GM12878 (cell line): ENCODE data around the gene B4GALT5. TPM values are rescaled to one million over a fixed set of nuclear protein-coding genes. Genes with fewer than 3 reads are reported as not detected.

Experiments used
- ATAC-seq: fragments of 200-7000 bp; cut with Tn5 transposase; 3 replicates; pipeline ENCODE4 v1.9.1; 2020; ENCODE audit warnings: mild to moderate bottlenecking, moderate library complexity
- BruUV-seq: library from RNA; stranded (reverse); fragments of 400-500 nt; replicated peaks from 2 replicates; lab custom pipeline; 2021; lab: Mats Ljungman, UMichigan
- CTCF ChIA-PET: fragments of 300-600 bp; sonication (Branson Sonifier 250); formaldehyde crosslinking; extraction: SDS; loops from one replicate; lab custom pipeline; 2021; ENCODE audit warnings: inconsistent platforms; lab: Yijun Ruan, JAX
- POLR2A ChIA-PET: fragments of 350-600 bp; formaldehyde crosslinking; extraction: SDS; loops from one replicate; lab custom pipeline; 2021; ENCODE audit warnings: inconsistent platforms; lab: Charles Lee
- RAD21 ChIA-PET: fragments of 300-600 bp; sonication (Branson Sonifier 250); formaldehyde crosslinking; loops from one replicate; lab custom pipeline; 2023; ENCODE audit warnings: antibody characterized with exemption; ENCODE audit not compliant: unreplicated experiment; lab: Charles Lee
- SMC1A ChIA-PET: fragments of 300-600 bp; sonication (Branson Sonifier 250); formaldehyde crosslinking; loops from one replicate; lab custom pipeline; 2023; ENCODE audit not compliant: unreplicated experiment, uncharacterized antibody; lab: Charles Lee
- DNase-seq: peaks from one replicate; pipeline ENCODE4 v3.0.0-alpha.2; 2011; ENCODE audit warnings: low read depth, low spot score
- FAIRE-seq: peaks from 3 replicates; lab custom pipeline; 2011; peaks lifted over from hg19 to GRCh38; lab: Jason Lieb, UNC
- H2AFZ ChIP-seq: 2 replicates; pipeline ENCODE4 v1.6.0; 2011; ENCODE audit warnings: low read depth, low read length, control low read depth; ENCODE audit not compliant: control insufficient read depth
- H3K27ac ChIP-seq: 2 replicates; pipeline ENCODE4 v1.5.1; 2011; ENCODE audit warnings: control low read depth; ENCODE audit not compliant: control insufficient read depth, insufficient read depth
- H3K27me3 ChIP-seq, 2 experiments: replicated peaks in 1 of 2; 2 replicates each; pipeline versions ENCODE4 v1.6.0 to v1.6.1; 2011; ENCODE audit warnings: low read length in 1 of 2; ENCODE audit not compliant: control insufficient read depth in 2 of 2, insufficient read depth in 2 of 2
- H3K36me3 ChIP-seq, 2 experiments: 2 replicates each; pipeline ENCODE4 v1.5.1; 2011; ENCODE audit warnings: low read length in 1 of 2; ENCODE audit not compliant: control insufficient read depth in 2 of 2, insufficient read depth in 2 of 2
- H3K4me1 ChIP-seq: 2 replicates; pipeline ENCODE4 v1.6.1; 2011; ENCODE audit warnings: mild to moderate bottlenecking, low read length, moderate library complexity, mixed read lengths; ENCODE audit not compliant: control insufficient read depth, insufficient read depth
- H3K4me2 ChIP-seq: 2 replicates; pipeline ENCODE4 v1.6.0; 2011; ENCODE audit warnings: control low read depth; ENCODE audit not compliant: control insufficient read depth, insufficient read depth
- H3K4me3 ChIP-seq: fragments of 200-600 bp; sonication (generic); 2 replicates; pipeline ENCODE4 v1.5.1; 2016
- H3K79me2 ChIP-seq: 2 replicates; pipeline ENCODE4 v1.6.0; 2011; ENCODE audit warnings: low read length; ENCODE audit not compliant: control insufficient read depth, insufficient read depth
- H3K9ac ChIP-seq: 2 replicates; pipeline ENCODE4 v1.8.0; 2011; ENCODE audit warnings: low read length, control low read depth, mixed read lengths; ENCODE audit not compliant: control insufficient read depth, insufficient read depth
- H3K9me3 ChIP-seq: replicated peaks from 3 replicates; pipeline ENCODE4 v1.5.1; 2011; ENCODE audit warnings: mild to moderate bottlenecking, low read length; ENCODE audit not compliant: control insufficient read depth, insufficient read depth
- H4K20me1 ChIP-seq: 2 replicates; pipeline ENCODE4 v1.6.0; 2011; ENCODE audit not compliant: control insufficient read depth, insufficient read depth
- BRCA1 ChIP-seq: IDR thresholded peaks from 2 replicates; pipeline ENCODE4 v1.6.1; 2011; ENCODE audit warnings: low read depth, low read length, improper control_type of control experiment
- ZBTB40 ChIP-seq: fragments of 450-650 bp; IDR thresholded peaks from 2 replicates; pipeline ENCODE4 v1.6.1; 2016; ENCODE audit warnings: mild to moderate bottlenecking, moderate library complexity, borderline replicate concordance
- ZNF274 ChIP-seq: IDR thresholded peaks from one replicate; pipeline ENCODE4 v1.8.0; 2011; ENCODE audit not compliant: insufficient read length, insufficient read depth
- WGBS: methylation state at CpG from one replicate; pipeline ENCODE4 v1.1.6; 2016; ENCODE audit warnings: low lambda C conversion rate; ENCODE audit not compliant: insufficient replicate concordance, insufficient coverage; ENCODE audit errors: missing lambda C conversion rate; 5-methylcytosine and 5-hydroxymethylcytosine counted together
- in situ Hi-C: fragments of 300-500 bp; cut with MboI; formaldehyde crosslinking; loops from 9 replicates; pipeline ENCODE4 v1.14.3; 2018; ENCODE audit warnings: mixed read lengths
- intact Hi-C: fragments of 100-400 bp; cut with micrococcal nuclease; formaldehyde crosslinking; loops from one replicate; pipeline ENCODE4 v1.14.2; 2022; ENCODE audit not compliant: unreplicated experiment
- polyA plus RNA-seq, 11 experiments: library from polyadenylated mRNA; depleted of rRNA in 4 of 11; unstranded in 6 of 11; stranded (reverse) in 5 of 11; fragments of >200 nt; fragmentation: Nextera tagmentation in 4 of 11; fragmentation: Illumina TruSeq in 1 of 11; extraction: Ambion mirVana in 4 of 11; extraction: Trizol in 1 of 11; gene quantifications; 1 replicate in 1 of 11; 2 replicates in 10 of 11; pipeline versions ENCODE4 v1.2.1 to v1.2.3, GENCODE V29; 2011 to 2016; ENCODE audit warnings: inconsistent platforms in 2 of 11, missing spikeins in 2 of 11, low read depth in 1 of 11
- total RNA-seq, 4 experiments: library from RNA; depleted of rRNA in 3 of 4; stranded (reverse); fragments of >200 nt in 3 of 4; fragmentation: Illumina TruSeq in 1 of 4; extraction: Trizol in 1 of 4; gene quantifications; 2 replicates each; pipeline versions ENCODE4 v1.2.1 to v1.2.3, GENCODE V29; 2013 to 2021
- TF ChIP-seq, protein P1 (sequence below): fragments of 450-650 bp; IDR thresholded peaks from 2 replicates; pipeline ENCODE4 v1.6.1; 2014; ENCODE audit warnings: mild to moderate bottlenecking
- TF ChIP-seq, protein P2 (sequence below): IDR thresholded peaks from 2 replicates; pipeline ENCODE4 v1.6.1; 2012; ENCODE audit warnings: mild to moderate bottlenecking, low read depth, low read length

Gene B4GALT5
- total and polyA plus RNA-seq, 10 of the 15 experiments (the other 5 are each of a cell fraction or from before 2014, with no cell fraction given), result 2.0 to 55.5 (median 20.2) TPM

- peaks cover 76% of the 10 kb centered on the region for H3K79me2 ChIP-seq
- FAIRE-seq (no peak), DNase-seq (no peak), ATAC-seq (no peak)
- ChIA-PET CTCF (interaction anchor here (0.7 to 3.8 kb wide), 12 partner anchors 11 to 170 kb away, joined by 3 to 25 read pairs (median 4); no protein-coding TSS in a partner anchor), POLR2A (interaction anchor here (0.5 to 2.9 kb wide), 18 partner anchors 10 to 225 kb away, joined by 3 to 11 read pairs (median 4); partner anchors contain the start of gene RNF114), SMC1A (interaction anchor here (0.8 to 9.3 kb wide), 32 partner anchors 10 to 137 kb away, joined by 3 to 89 read pairs (median 6); partner anchors contain the start of gene SLC9A8), RAD21 (interaction anchor here (0.6 to 6.2 kb wide), 20 partner anchors 12 to 1215 kb away, joined by 3 to 49 read pairs (median 6); partner anchors contain the start of gene SLC9A8)
- peak overlapping the region; percentile 36 for H3K4me2 ChIP-seq
- H3K9ac ChIP-seq, result no peak overlapping the region
- no peak overlapping the region for H2AFZ ChIP-seq
- H3K4me1 ChIP-seq, result peaks cover 5% of the 10 kb centered on the region; the same call in 1 of the 2 replicates
- no peaks in the 10 kb centered on the region for H4K20me1 ChIP-seq
- H3K4me3 ChIP-seq, result peak overlapping the region; percentile 97
- H3K9me3 ChIP-seq, result no peaks in the 10 kb centered on the region
- H3K36me3 ChIP-seq, result no peaks in the 10 kb centered on the region
- TSS peak; percentile 49 for BruUV-seq
- intact Hi-C loops, result loop anchor here (5.0 kb wide), 1 partner anchor 91 kb away; no protein-coding TSS in a partner anchor
- H3K27me3 ChIP-seq, result no peaks in the 10 kb centered on the region
- H3K27ac ChIP-seq, result no peak overlapping the region
- peak; percentile 38; the same call in 1 of the 2 replicates for TF ChIP-seq ZBTB40
- TF ChIP-seq BRCA1, result no peak
- TF ChIP-seq ZNF274, result no peak
- TF ChIP-seq, protein P1, sequence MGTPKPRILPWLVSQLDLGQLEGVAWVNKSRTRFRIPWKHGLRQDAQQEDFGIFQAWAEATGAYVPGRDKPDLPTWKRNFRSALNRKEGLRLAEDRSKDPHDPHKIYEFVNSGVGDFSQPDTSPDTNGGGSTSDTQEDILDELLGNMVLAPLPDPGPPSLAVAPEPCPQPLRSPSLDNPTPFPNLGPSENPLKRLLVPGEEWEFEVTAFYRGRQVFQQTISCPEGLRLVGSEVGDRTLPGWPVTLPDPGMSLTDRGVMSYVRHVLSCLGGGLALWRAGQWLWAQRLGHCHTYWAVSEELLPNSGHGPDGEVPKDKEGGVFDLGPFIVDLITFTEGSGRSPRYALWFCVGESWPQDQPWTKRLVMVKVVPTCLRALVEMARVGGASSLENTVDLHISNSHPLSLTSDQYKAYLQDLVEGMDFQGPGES, result no peak
- TF ChIP-seq, protein P2, sequence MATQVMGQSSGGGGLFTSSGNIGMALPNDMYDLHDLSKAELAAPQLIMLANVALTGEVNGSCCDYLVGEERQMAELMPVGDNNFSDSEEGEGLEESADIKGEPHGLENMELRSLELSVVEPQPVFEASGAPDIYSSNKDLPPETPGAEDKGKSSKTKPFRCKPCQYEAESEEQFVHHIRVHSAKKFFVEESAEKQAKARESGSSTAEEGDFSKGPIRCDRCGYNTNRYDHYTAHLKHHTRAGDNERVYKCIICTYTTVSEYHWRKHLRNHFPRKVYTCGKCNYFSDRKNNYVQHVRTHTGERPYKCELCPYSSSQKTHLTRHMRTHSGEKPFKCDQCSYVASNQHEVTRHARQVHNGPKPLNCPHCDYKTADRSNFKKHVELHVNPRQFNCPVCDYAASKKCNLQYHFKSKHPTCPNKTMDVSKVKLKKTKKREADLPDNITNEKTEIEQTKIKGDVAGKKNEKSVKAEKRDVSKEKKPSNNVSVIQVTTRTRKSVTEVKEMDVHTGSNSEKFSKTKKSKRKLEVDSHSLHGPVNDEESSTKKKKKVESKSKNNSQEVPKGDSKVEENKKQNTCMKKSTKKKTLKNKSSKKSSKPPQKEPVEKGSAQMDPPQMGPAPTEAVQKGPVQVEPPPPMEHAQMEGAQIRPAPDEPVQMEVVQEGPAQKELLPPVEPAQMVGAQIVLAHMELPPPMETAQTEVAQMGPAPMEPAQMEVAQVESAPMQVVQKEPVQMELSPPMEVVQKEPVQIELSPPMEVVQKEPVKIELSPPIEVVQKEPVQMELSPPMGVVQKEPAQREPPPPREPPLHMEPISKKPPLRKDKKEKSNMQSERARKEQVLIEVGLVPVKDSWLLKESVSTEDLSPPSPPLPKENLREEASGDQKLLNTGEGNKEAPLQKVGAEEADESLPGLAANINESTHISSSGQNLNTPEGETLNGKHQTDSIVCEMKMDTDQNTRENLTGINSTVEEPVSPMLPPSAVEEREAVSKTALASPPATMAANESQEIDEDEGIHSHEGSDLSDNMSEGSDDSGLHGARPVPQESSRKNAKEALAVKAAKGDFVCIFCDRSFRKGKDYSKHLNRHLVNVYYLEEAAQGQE, result no peak
- in situ Hi-C loops, result no loop called here
- 19% methylated on average over 3 of the region's 3 CpGs for WGBS
Measured at GRCh38 chr20:49710971-49711666, 2.6 kb downstream of the B4GALT5 start.
